ENCODE measurements around the gene CDC6.
A peak's percentile ranks its signal among the peaks of the same experiment; 100 is the strongest.
"Not testable (repeated sequence)": the region's sequence is repeated elsewhere in the genome, so short reads cannot be mapped to it uniquely, and the experiment has no call there.

Gene CDC6

DNA sequence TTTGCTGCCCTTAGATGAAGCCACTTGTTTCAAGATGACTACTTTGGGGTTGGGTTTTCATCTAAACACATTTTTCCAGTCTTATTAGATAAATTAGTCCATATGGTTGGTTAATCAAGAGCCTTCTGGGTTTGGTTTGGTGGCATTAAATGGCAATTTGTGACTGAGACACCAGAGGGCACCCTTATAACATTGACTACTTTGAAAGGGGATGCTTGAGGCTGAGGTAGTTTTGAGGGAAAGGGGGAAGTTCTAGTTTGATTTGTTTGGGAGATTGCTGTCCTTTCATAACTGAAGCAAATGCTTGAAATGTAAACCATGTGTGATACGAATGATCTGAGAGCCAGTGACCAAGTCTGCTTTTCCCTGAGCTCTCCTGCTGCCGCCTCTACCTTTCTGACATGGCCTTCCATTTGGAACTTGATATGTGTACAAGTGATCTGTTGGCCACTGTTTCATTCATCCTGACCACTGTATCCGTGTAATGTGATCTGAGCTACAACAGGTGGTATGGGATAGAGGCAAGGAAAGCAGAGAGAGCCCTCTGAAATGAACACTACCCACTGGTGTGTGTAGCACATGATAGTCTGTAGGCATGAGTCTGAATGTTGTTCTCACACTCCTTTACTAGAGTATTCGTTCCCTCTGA lies 15.5 kb downstream of the CDC6 start:
- TF ChIP-seq, protein P1, sequence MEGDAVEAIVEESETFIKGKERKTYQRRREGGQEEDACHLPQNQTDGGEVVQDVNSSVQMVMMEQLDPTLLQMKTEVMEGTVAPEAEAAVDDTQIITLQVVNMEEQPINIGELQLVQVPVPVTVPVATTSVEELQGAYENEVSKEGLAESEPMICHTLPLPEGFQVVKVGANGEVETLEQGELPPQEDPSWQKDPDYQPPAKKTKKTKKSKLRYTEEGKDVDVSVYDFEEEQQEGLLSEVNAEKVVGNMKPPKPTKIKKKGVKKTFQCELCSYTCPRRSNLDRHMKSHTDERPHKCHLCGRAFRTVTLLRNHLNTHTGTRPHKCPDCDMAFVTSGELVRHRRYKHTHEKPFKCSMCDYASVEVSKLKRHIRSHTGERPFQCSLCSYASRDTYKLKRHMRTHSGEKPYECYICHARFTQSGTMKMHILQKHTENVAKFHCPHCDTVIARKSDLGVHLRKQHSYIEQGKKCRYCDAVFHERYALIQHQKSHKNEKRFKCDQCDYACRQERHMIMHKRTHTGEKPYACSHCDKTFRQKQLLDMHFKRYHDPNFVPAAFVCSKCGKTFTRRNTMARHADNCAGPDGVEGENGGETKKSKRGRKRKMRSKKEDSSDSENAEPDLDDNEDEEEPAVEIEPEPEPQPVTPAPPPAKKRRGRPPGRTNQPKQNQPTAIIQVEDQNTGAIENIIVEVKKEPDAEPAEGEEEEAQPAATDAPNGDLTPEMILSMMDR (IDR thresholded peaks at IDR 0.05; ENCODE audit: low read depth, low read length), result peak; percentile 69
- DNase-seq (ENCODE audit: low read depth, low spot score), result peak; percentile 75
- in situ Hi-C loops (cut with HindIII; ENCODE audit: low sequenced_read_pairs), result loop anchor here (10.0 kb wide), 1 partner anchor 62 kb away; the partner anchor contains the start of gene GJD3
- H3K4me3 ChIP-seq (ENCODE audit: low read depth, low read length), result no peak overlapping the region

DNA sequence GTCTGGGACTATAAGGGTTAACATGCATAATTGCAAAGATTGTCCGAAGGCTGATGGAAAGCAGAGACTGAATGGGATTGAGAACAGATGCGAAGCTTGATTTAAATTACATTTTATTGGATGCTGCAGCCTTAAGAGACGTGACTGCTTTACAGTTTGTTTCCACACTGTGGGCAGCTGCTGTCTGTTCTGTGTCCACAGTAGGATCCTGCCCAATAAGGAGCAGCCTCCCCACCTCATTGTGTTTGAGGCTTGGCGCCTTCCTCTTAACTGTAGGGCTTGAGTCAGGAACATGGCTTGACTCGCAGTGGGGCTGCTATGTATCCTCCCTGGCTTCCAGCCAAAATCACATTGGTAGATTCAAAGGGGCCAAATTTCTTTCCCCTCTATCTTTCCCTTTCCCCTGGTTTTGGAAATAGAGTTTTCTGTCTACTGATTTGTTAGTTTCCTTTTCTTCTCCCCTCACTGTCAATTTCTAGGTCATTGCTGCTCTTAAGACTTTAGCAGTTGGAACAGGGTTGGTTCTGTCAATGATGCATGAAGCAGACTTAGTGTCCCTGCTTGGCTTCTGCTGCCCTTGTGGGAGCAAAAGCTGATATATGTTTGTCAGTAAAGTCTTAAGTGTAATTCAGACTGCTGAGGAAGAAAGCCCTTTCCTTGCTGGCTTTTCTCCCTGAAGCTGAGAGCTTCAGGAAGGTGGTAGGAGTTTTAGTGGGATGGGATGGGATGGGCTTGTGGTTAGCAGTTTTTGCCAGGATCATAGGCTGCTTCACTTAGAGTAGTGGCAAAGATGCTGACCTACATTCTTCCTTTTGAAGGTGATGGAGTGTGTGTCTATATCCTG lies 16.3 kb downstream of the CDC6 start:
- peak; percentile 82 for DNase-seq (ENCODE audit: low read depth, low spot score)
- no peak overlapping the region for H3K4me3 ChIP-seq (ENCODE audit: low read depth, low read length)
- in situ Hi-C loops (cut with HindIII; ENCODE audit: low sequenced_read_pairs), result loop anchor here (10.0 kb wide), 1 partner anchor 61 kb away; the partner anchor contains the start of gene GJD3
- TF ChIP-seq, protein P1 (IDR thresholded peaks at IDR 0.05; ENCODE audit: low read depth, low read length), result no peak

DNA sequence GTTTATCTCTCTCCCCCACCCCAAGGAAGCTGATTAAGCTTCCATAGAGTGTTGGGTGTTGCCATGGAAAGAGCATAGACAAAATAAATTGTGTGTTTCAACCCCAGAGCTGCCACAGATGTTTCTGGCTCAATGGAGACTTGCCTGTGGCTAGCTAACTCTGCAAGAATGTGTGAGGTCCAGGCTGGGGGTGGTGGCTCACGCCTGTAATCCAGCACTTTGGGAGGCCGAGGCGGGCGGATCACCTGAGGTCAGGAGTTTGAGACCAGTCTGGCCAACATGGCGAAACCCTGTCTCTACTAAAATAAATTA lies 16.8 kb downstream of the CDC6 start:
- DNase-seq (ENCODE audit: low read depth, low spot score), result peak; percentile 89
- not testable (repeated sequence) for H3K4me3 ChIP-seq (ENCODE audit: low read depth, low read length)
- in situ Hi-C loops (cut with HindIII; ENCODE audit: low sequenced_read_pairs), result loop anchor here (10.0 kb wide), 1 partner anchor 60 kb away; the partner anchor contains the start of gene GJD3

DNA sequence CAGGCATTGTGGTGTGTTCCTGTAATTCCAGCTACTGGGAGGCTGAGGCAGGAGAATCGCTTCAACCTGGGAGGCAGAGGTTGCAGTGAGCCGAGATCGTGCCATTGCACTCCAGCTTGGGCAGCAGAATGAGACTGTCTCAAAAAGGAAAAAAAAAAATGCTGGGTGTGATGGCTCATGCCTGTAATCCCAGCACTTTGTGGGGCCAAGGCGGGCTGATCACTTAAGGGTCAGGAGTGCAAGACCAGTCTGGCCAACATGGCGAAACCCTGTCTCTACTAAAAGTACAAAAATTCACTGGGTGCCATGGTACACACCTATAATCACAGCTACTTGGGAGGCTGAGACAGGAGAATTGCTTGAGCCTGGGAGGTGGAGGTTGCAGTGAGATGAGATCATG lies 17.2 kb downstream of the CDC6 start:
- DNase-seq (ENCODE audit: low read depth, low spot score); H3K4me3 ChIP-seq (ENCODE audit: low read depth, low read length): not testable (repeated sequence)
- in situ Hi-C loops (cut with HindIII; ENCODE audit: low sequenced_read_pairs), result loop anchor here (10.0 kb wide), 1 partner anchor 60 kb away; the partner anchor contains the start of gene GJD3

DNA sequence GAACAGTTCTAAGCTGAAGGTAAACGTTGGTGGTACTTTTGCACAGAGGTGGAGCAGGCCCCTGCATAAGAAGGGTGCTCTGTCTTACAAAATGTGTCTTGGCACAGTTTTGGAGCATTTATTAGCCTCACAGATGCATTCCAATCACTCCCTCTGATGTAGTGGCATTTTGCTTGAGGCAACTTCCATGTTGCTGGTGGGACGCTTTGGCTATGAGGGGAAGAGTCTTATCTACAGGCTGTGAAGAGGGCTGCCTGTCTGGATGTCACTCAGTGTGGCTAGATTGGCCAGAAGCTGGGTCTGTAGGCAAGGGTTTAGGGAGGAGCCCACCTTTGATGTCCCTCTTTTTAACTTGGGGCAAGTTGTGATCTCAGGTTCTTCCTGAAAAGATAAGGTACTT lies 18.7 kb downstream of the CDC6 start:
- no peak for DNase-seq (ENCODE audit: low read depth, low spot score)
- H3K4me3 ChIP-seq (ENCODE audit: low read depth, low read length), result no peak overlapping the region
- in situ Hi-C loops (cut with HindIII; ENCODE audit: low sequenced_read_pairs), result loop anchor here (10.0 kb wide), 1 partner anchor 58 kb away; the partner anchor contains the start of gene GJD3
- TF ChIP-seq, protein P1 (IDR thresholded peaks at IDR 0.05; ENCODE audit: low read depth, low read length), result no peak

DNA sequence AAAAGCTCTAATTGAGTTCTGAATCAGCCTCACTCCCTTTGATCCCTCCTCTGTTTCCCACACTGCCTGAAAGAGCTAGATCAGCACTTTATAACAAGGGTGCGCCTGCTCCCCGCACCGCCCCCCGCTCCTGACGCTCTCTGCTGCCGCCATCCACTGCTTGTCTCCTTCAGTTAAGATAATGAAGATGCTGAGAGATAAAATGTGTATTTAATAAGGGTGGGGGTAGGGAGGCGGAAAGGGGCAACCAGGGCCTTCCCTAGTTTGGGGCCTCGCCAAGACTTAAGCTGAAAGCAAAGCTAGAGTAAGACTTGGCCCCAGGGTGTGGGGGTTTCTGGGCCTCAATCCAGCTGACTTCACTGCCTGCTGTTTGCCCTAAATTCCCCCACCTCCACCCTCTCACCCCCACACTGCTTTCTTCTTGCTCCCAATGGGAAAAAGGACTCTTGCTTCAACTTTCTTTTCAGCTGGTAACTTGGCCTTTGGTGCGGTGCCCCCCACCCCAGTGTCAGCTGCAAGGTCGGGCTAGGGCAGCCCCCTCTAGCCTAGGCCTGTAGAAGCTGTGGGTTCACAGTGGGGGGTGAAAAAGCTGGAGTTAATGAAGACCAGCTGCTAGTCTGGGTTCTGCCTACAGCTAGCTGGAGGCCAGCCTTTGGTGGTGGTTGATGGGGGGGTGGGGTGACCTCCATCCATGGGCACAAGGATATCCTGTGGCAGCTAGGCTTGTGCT lies 19.5 kb downstream of the CDC6 start:
- in situ Hi-C loops (cut with HindIII; ENCODE audit: low sequenced_read_pairs), result loop anchor here (10.0 kb wide), 1 partner anchor 58 kb away; the partner anchor contains the start of gene GJD3
- H3K4me3 ChIP-seq (ENCODE audit: low read depth, low read length), result no peak overlapping the region
- DNase-seq (ENCODE audit: low read depth, low spot score), result peak; percentile 51
- TF ChIP-seq, protein P1 (IDR thresholded peaks at IDR 0.05; ENCODE audit: low read depth, low read length), result no peak

DNA sequence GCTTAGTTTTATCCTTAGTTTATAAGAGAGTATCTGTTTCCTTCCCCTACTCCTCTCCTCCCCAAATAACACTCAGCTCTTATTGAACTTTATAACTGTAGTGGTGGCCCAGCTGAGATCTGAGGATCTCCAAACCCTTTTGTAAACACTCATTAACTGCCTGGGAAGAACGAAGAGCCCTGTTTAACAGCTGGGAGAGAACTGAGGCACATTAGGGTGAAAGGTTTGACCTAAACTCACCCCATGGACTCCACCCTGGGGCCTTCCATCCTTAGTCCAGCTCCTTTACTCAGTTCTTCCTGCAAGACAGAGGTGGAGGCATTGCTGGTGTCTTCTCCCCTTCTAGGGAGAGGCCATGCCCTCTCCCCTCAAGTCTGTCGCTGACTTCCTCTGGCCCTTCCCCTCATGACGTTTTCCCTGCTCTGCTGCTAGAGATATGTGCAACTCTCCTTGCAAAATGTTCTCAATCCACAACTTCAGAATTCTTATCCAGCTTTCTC lies 20.1 kb downstream of the CDC6 start:
- no peak for DNase-seq (ENCODE audit: low read depth, low spot score)
- in situ Hi-C loops (cut with HindIII; ENCODE audit: low sequenced_read_pairs), result loop anchor here (10.0 kb wide), 1 partner anchor 57 kb away; the partner anchor contains the start of gene GJD3
- no peak overlapping the region for H3K4me3 ChIP-seq (ENCODE audit: low read depth, low read length)
- TF ChIP-seq, protein P1 (IDR thresholded peaks at IDR 0.05; ENCODE audit: low read depth, low read length), result no peak
